Left ventricle myocardium inferior (tissue), 1 donor: ENCODE data around the gene SLC28A3. TPM values are rescaled to one million over a fixed set of nuclear protein-coding genes. Genes with fewer than 3 reads are reported as not detected.

Experiments used
- DNase-seq: peaks from one replicate; pipeline ENCODE4 v3.0.0-alpha.2; 2020
- H3K27ac ChIP-seq: fragments of 200-600 bp; replicated peaks from 2 replicates; pipeline ENCODE4 v1.8.0; 2021
- H3K27me3 ChIP-seq: fragments of 200-600 bp; 2 replicates; pipeline ENCODE4 v1.8.0; 2021; ENCODE audit warnings: low read depth
- H3K36me3 ChIP-seq: fragments of 200-600 bp; 2 replicates; pipeline ENCODE4 v1.8.0; 2021
- H3K4me1 ChIP-seq: fragments of 200-600 bp; 2 replicates; pipeline ENCODE4 v1.8.0; 2021
- H3K4me3 ChIP-seq: fragments of 200-600 bp; 2 replicates; pipeline ENCODE4 v1.8.0; 2021; ENCODE audit warnings: mild to moderate bottlenecking, moderate library complexity
- H3K9me3 ChIP-seq: fragments of 200-600 bp; replicated peaks from 2 replicates; pipeline ENCODE4 v1.8.0; 2021
- CTCF ChIP-seq: fragments of 200-600 bp; IDR thresholded peaks from 2 replicates; pipeline ENCODE4 v1.8.0; 2021; ENCODE audit warnings: antibody characterized with exemption, mild to moderate bottlenecking, borderline replicate concordance
- intact Hi-C: fragments of 100-400 bp; cut with micrococcal nuclease; formaldehyde crosslinking; loops from one replicate; pipeline ENCODE4 v1.11.0; 2022
- total RNA-seq: library from RNA; stranded (reverse); fragmentation: NEBNext Ultra II Directional; extraction: Animal tissue kit (Norgen Biotek cat#: 25700); gene quantifications from one replicate; pipeline ENCODE4 v1.2.1, GENCODE V29; 2021
- donor health status: DM: no; HTN: yes; CAD: no; lungs with severe emphysema.

Gene SLC28A3
- total RNA-seq, 1 donor from 2014 or later = 0.16 TPM

DNA sequence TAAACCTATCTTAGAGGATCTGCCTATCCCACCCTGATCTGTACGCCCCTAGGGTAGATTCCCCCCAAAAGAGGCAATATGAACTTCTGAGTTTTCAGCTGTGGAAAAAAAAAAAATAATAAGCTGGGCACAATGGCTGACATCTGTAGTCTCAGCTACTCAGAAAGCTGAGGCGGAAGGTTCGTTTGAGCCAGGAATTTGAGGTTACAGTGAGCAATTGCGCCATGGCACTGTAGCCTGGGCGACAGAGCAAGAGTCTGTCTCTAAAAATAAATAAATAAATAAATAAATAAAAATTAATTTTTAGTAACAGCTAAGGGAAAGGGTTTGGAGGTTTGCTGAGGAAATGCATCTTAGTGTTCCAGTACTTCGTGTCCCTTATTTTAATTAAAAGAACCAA lies 21.1 kb upstream of the SLC28A3 start:
- Histone ChIP-seq H3K36me3 (no peaks in the 10 kb centered on the region), H3K9me3 (peaks cover 5% of the 10 kb centered on the region), H3K4me3 (no peak overlapping the region), H3K27ac (no peak overlapping the region), H3K4me1 (no peaks in the 10 kb centered on the region), H3K27me3 (no peaks in the 10 kb centered on the region)
- TF ChIP-seq CTCF = no peak
- intact Hi-C loops = no loop called here
- DNase-seq = no peak

GRCh38 chr9:84357275-84357674 lies 16.7 kb upstream of the SLC28A3 start:
- H3K4me3 ChIP-seq = no peak overlapping the region
- H3K36me3 ChIP-seq = no peaks in the 10 kb centered on the region
- peaks cover 6% of the 10 kb centered on the region for H3K4me1 ChIP-seq
- DNase-seq = no peak
- no peak overlapping the region for H3K27ac ChIP-seq
- no peaks in the 10 kb centered on the region for H3K9me3 ChIP-seq
- H3K27me3 ChIP-seq = no peaks in the 10 kb centered on the region
- TF ChIP-seq CTCF = no peak
- intact Hi-C loops = no loop called here

GRCh38 chr9:84354035-84354434 lies 13.5 kb upstream of the SLC28A3 start:
- H3K4me1 ChIP-seq = peaks cover 6% of the 10 kb centered on the region
- DNase-seq = no peak
- H3K9me3 ChIP-seq = peaks cover 2% of the 10 kb centered on the region
- intact Hi-C loops = no loop called here
- no peak overlapping the region for H3K4me3 ChIP-seq
- no peaks in the 10 kb centered on the region for H3K36me3 ChIP-seq
- no peaks in the 10 kb centered on the region for H3K27me3 ChIP-seq
- no peak for TF ChIP-seq CTCF
- H3K27ac ChIP-seq = no peak overlapping the region

DNA sequence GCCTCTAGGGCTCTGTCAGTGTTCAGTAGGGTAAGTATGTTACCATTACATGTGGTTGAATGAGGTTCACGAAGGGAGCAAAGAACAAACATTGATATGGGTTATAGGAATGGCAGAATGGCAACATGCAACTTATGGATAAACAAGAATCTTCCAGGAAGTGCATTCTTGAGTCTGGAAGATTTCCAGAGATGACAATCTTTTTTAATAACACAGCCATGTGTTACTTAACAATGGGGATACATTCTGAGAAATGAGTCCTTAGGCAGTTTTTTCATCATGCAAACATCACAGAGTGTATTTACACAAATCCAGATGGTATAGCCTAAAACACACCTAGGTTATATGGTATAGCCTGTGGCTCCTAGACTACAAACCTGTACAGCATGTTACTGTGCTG lies 9.1 kb upstream of the SLC28A3 start:
- TF ChIP-seq CTCF = no peak
- no peak overlapping the region for H3K4me3 ChIP-seq
- H3K36me3 ChIP-seq = no peaks in the 10 kb centered on the region
- intact Hi-C loops = no loop called here
- H3K9me3 ChIP-seq = peaks cover 11% of the 10 kb centered on the region
- H3K27ac ChIP-seq = no peak overlapping the region
- no peak for DNase-seq
- no peaks in the 10 kb centered on the region for H3K27me3 ChIP-seq
- H3K4me1 ChIP-seq = peaks cover 13% of the 10 kb centered on the region

- H3K4me1 ChIP-seq = peaks cover 37% of the 10 kb centered on the region
- DNase-seq = no peak
- TF ChIP-seq CTCF = no peak
- no peaks in the 10 kb centered on the region for H3K36me3 ChIP-seq
- intact Hi-C loops = no loop called here
- H3K9me3 ChIP-seq = no peaks in the 10 kb centered on the region
- peak overlapping the region; percentile 80 for H3K27ac ChIP-seq
- H3K27me3 ChIP-seq = no peaks in the 10 kb centered on the region
- no peak overlapping the region for H3K4me3 ChIP-seq
Observed at GRCh38 chr9:84343111-84343521, 2.6 kb upstream of the SLC28A3 start.

GRCh38 chr9:84339962-84340361 lies 596 bp downstream of the SLC28A3 start:
- peak overlapping the region; percentile 80 for H3K27ac ChIP-seq
- H3K27me3 ChIP-seq = no peaks in the 10 kb centered on the region
- peaks cover 30% of the 10 kb centered on the region for H3K4me1 ChIP-seq
- H3K36me3 ChIP-seq = no peaks in the 10 kb centered on the region
- peak; percentile 28 for DNase-seq
- no peak overlapping the region for H3K4me3 ChIP-seq
- TF ChIP-seq CTCF = no peak
- H3K9me3 ChIP-seq = no peaks in the 10 kb centered on the region
- intact Hi-C loops = no loop called here
